Fibroblast of lung (primary cell): ENCODE measurements around the gene NKTR. TPM values are rescaled to one million over a fixed set of nuclear protein-coding genes. Genes with fewer than 3 reads are reported as not detected.

ENCODE experiments used
- DNase-seq, 2 donors: peaks; one replicate each; pipeline versions ENCODE4 v3.0.0 to v3.0.0-alpha.2; 2010; ENCODE audit warnings: low read depth in 2 of 2
- H2AFZ ChIP-seq: 2 replicates; pipeline ENCODE4 v1.5.1; 2012; ENCODE audit warnings: low read length, control low read depth, inconsistent platforms
- H3K27ac ChIP-seq: 2 replicates; pipeline ENCODE4 v1.5.1; 2011; ENCODE audit warnings: low read length, control low read depth; ENCODE audit not compliant: insufficient read depth
- H3K27me3 ChIP-seq: 2 replicates; pipeline ENCODE4 v1.5.1; 2011; ENCODE audit warnings: mild to moderate bottlenecking, low read length; ENCODE audit not compliant: control insufficient read depth, insufficient read depth
- H3K36me3 ChIP-seq: 2 replicates; pipeline ENCODE4 v1.5.1; 2011; ENCODE audit warnings: low read length; ENCODE audit not compliant: control insufficient read depth, insufficient read depth
- H3K4me1 ChIP-seq: 2 replicates; pipeline ENCODE4 v1.5.1; 2011; ENCODE audit warnings: low read length; ENCODE audit not compliant: control insufficient read depth, insufficient read depth; ENCODE audit errors: extremely low read depth
- H3K4me2 ChIP-seq: 2 replicates; pipeline ENCODE4 v1.5.1; 2011; ENCODE audit warnings: low read length, control low read depth; ENCODE audit not compliant: insufficient read depth; ENCODE audit errors: extremely low read depth
- H3K4me3 ChIP-seq, 4 experiments: fragments of 200-600 bp in 1 of 4; sonication (generic) in 1 of 4; replicated peaks in 1 of 4; 2 replicates each; pipeline ENCODE4 v1.5.1; 2011 to 2016; ENCODE audit warnings: low read length in 4 of 4, low read depth in 3 of 4, mild to moderate bottlenecking in 3 of 4, control low read depth in 2 of 4, inconsistent platforms in 1 of 4, mixed read lengths in 1 of 4; ENCODE audit not compliant: insufficient read depth in 1 of 4; ENCODE audit errors: control extremely low read depth in 1 of 4
- H3K79me2 ChIP-seq: 2 replicates; pipeline ENCODE4 v1.5.1; 2012; ENCODE audit warnings: mild to moderate bottlenecking, low read length, inconsistent platforms; ENCODE audit not compliant: control insufficient read depth, insufficient read depth
- H3K9ac ChIP-seq: 2 replicates; pipeline ENCODE4 v1.5.1; 2011; ENCODE audit warnings: mild to moderate bottlenecking, low read length, control low read depth; ENCODE audit not compliant: insufficient read depth
- H3K9me3 ChIP-seq: 2 replicates; pipeline ENCODE4 v1.5.1; 2012; ENCODE audit warnings: low read depth, low read length; ENCODE audit not compliant: control insufficient read depth, insufficient read depth
- H4K20me1 ChIP-seq: 2 replicates; pipeline ENCODE4 v1.5.1; 2011; ENCODE audit warnings: low read length; ENCODE audit not compliant: control insufficient read depth, insufficient read depth; ENCODE audit errors: extremely low read depth
- CTCF ChIP-seq, 2 donors: IDR thresholded peaks in 1 of 2; conservative IDR thresholded peaks in 1 of 2; 1 replicate in 1 of 2; 2 replicates in 1 of 2; pipeline ENCODE4 v1.5.1; 2011 to 2012; ENCODE audit warnings: low read length in 2 of 2, control low read depth in 1 of 2, inconsistent platforms in 1 of 2, low read depth in 1 of 2, mild to moderate bottlenecking in 1 of 2
- EZH2 ChIP-seq: IDR thresholded peaks from 2 replicates; pipeline ENCODE4 v1.5.1; 2012; ENCODE audit warnings: low read length, control low read depth, mild to moderate bottlenecking; ENCODE audit errors: missing control alignments
- polyA plus RNA-seq, 2 donors: library from polyadenylated mRNA; depleted of rRNA in 1 of 2; stranded (reverse) in 1 of 2; unstranded in 1 of 2; fragments of >200 nt; gene quantifications; 2 replicates each; pipeline ENCODE4 v1.2.1, GENCODE V29; 2011 to 2012; ENCODE audit warnings: missing spikeins in 1 of 2
- total RNA-seq: library from RNA; depleted of rRNA; stranded (reverse); fragments of >200 nt; gene quantifications from 2 replicates; pipeline ENCODE4 v1.2.1, GENCODE V29; 2014

The NKTR gene
- total and polyA plus RNA-seq, 2 donors (not counting 1 experiment from before 2014, with no cell fraction given) = 26.4 to 44.6 TPM

- no peak overlapping the region for H3K4me2 ChIP-seq
- H3K9me3 ChIP-seq = no peaks in the 10 kb centered on the region
- TF ChIP-seq CTCF (conservative IDR thresholded peaks at IDR 0.05 in 1 of 2, IDR thresholded peaks at IDR 0.05 in 1 of 2; ENCODE audit: low read depth in 1 of 2, low read length in 2 of 2) = no peak
- no peak for TF ChIP-seq EZH2
- no peaks in the 10 kb centered on the region for H4K20me1 ChIP-seq
- DNase-seq = no peak
- peaks cover 13% of the 10 kb centered on the region for H3K36me3 ChIP-seq
- H3K27ac ChIP-seq = no peak overlapping the region
- peaks cover 18% of the 10 kb centered on the region for H3K4me1 ChIP-seq
- H3K4me3 ChIP-seq = no peak overlapping the region
- H3K9ac ChIP-seq = no peak overlapping the region
- no peak overlapping the region for H2AFZ ChIP-seq
- no peaks in the 10 kb centered on the region for H3K27me3 ChIP-seq
- peaks cover 7% of the 10 kb centered on the region for H3K79me2 ChIP-seq
These were observed 47.5 kb downstream of the NKTR start for GRCh38 chr3:42647821-42648459.

GRCh38 chr3:42649006-42649405 is 48.5 kb downstream of the NKTR start:
- Histone ChIP-seq H3K4me1 (peaks cover 22% of the 10 kb centered on the region), H2AFZ (no peak overlapping the region), H3K9ac (no peak overlapping the region), H3K4me3 (no peak overlapping the region), H3K4me2 (no peak overlapping the region), H3K79me2 (peaks cover 14% of the 10 kb centered on the region), H3K27ac (no peak overlapping the region), H4K20me1 (no peaks in the 10 kb centered on the region), H3K36me3 (peaks cover 7% of the 10 kb centered on the region), H3K9me3 (no peaks in the 10 kb centered on the region), H3K27me3 (no peaks in the 10 kb centered on the region)
- no peak for TF ChIP-seq CTCF (conservative IDR thresholded peaks at IDR 0.05 in 1 of 2, IDR thresholded peaks at IDR 0.05 in 1 of 2; ENCODE audit: low read depth in 1 of 2, low read length in 2 of 2)
- TF ChIP-seq EZH2 = no peak
- no peak for DNase-seq

- Histone ChIP-seq H3K9ac (no peak overlapping the region), H3K9me3 (no peaks in the 10 kb centered on the region), H3K79me2 (peaks cover 14% of the 10 kb centered on the region), H2AFZ (no peak overlapping the region), H3K27me3 (no peaks in the 10 kb centered on the region), H3K4me3 (no peak overlapping the region), H4K20me1 (no peaks in the 10 kb centered on the region), H3K4me1 (peaks cover 22% of the 10 kb centered on the region), H3K27ac (no peak overlapping the region), H3K4me2 (no peak overlapping the region), H3K36me3 (peaks cover 4% of the 10 kb centered on the region)
- DNase-seq = no peak
- TF ChIP-seq CTCF (conservative IDR thresholded peaks at IDR 0.05 in 1 of 2, IDR thresholded peaks at IDR 0.05 in 1 of 2; ENCODE audit: low read depth in 1 of 2, low read length in 2 of 2) = no peak
- TF ChIP-seq EZH2 = no peak
These were observed 49.3 kb downstream of the NKTR start for GRCh38 chr3:42649783-42650182.
